OCI-LY7 (cell line): ENCODE data around the gene SPTBN2. TPM values are rescaled to one million over a fixed set of nuclear protein-coding genes. Genes with fewer than 3 reads are reported as not detected.

ENCODE experiments used
- BruUV-seq: library from RNA; stranded (reverse); fragments of 400-500 nt; replicated peaks from 2 replicates; lab custom pipeline; 2021; lab: Mats Ljungman, UMichigan
- CTCF ChIA-PET: fragments of 300-600 bp; sonication (Branson Sonifier 250); formaldehyde crosslinking; loops from one replicate; lab custom pipeline; 2022; ENCODE audit warnings: antibody characterized with exemption; ENCODE audit not compliant: unreplicated experiment; lab: Charles Lee
- POLR2A ChIA-PET: fragments of 300-600 bp; sonication (Branson Sonifier 250); formaldehyde crosslinking; loops from one replicate; lab custom pipeline; 2022; ENCODE audit warnings: antibody characterized with exemption; lab: Charles Lee
- DNase-seq: peaks from one replicate; pipeline ENCODE4 v3.0.0-alpha.2; 2015; ENCODE audit warnings: low spot score
- H2AFZ ChIP-seq: fragments of 200-600 bp; sonication (generic), shearing (Covaris generic); 2 replicates; pipeline ENCODE4 v1.6.1; 2014; ENCODE audit warnings: mild to moderate bottlenecking, antibody characterized with exemption, low read length, moderate library complexity
- H3K27ac ChIP-seq: fragments of 200-600 bp; sonication (generic); 2 replicates; pipeline ENCODE4 v1.5.1; 2014; ENCODE audit warnings: mixed run types, low read depth, mild to moderate bottlenecking, moderate library complexity, low read length, inconsistent platforms; ENCODE audit not compliant: poor library complexity, severe bottlenecking
- H3K36me3 ChIP-seq: fragments of 200-600 bp; sonication (generic); 2 replicates; pipeline ENCODE4 v1.6.1; 2014; ENCODE audit warnings: mild to moderate bottlenecking, antibody characterized with exemption, low read length, moderate library complexity, mixed read lengths; ENCODE audit not compliant: insufficient read depth
- H3K4me1 ChIP-seq: fragments of 200-600 bp; sonication (generic); 2 replicates; pipeline ENCODE4 v1.5.1; 2014; ENCODE audit warnings: mild to moderate bottlenecking, low read length; ENCODE audit not compliant: insufficient read depth, poor library complexity, severe bottlenecking
- H3K4me2 ChIP-seq: fragments of 200-600 bp; sonication (generic); 2 replicates; pipeline ENCODE4 v1.6.1; 2014; ENCODE audit warnings: mild to moderate bottlenecking, low read length
- H3K4me3 ChIP-seq: fragments of 200-600 bp; sonication (generic); 2 replicates; pipeline ENCODE4 v1.5.1; 2014; ENCODE audit warnings: mild to moderate bottlenecking, low read depth, low read length; ENCODE audit not compliant: poor library complexity, severe bottlenecking
- H3K79me2 ChIP-seq: fragments of 200-600 bp; sonication (generic); 2 replicates; pipeline ENCODE4 v1.6.1; 2016; ENCODE audit warnings: low read depth, mild to moderate bottlenecking, low read length, moderate library complexity, mixed read lengths; ENCODE audit not compliant: insufficient read depth
- H3K9me2 ChIP-seq: fragments of 200-600 bp; sonication (generic); 2 replicates; pipeline ENCODE4 v1.6.1; 2016; ENCODE audit warnings: mild to moderate bottlenecking, low read length, mixed read lengths; ENCODE audit not compliant: insufficient read depth
- H3K9me3 ChIP-seq: fragments of 200-600 bp; sonication (generic); 2 replicates; pipeline ENCODE4 v1.6.1; 2014; ENCODE audit warnings: mild to moderate bottlenecking, mixed run types, low read length, mixed read lengths
- H4K20me1 ChIP-seq: fragments of 200-600 bp; sonication (generic); 2 replicates; pipeline ENCODE4 v1.6.1; 2014; ENCODE audit warnings: mild to moderate bottlenecking, antibody characterized with exemption, low read length, moderate library complexity, mixed read lengths; ENCODE audit not compliant: insufficient read depth
- CTCF ChIP-seq: fragments of 200-600 bp; sonication (generic); conservative IDR thresholded peaks from 2 replicates; pipeline ENCODE4 v1.5.1; 2014; ENCODE audit warnings: mild to moderate bottlenecking, antibody characterized with exemption, low read length, moderate library complexity, mixed read lengths
- EZH2phosphoT487 ChIP-seq: fragments of 200-600 bp; sonication (generic); IDR thresholded peaks from 2 replicates; pipeline ENCODE4 v1.6.1; 2018; ENCODE audit warnings: low read depth, borderline replicate concordance, mild to moderate bottlenecking, mixed run types, antibody characterized with exemption, low read length, moderate library complexity, mixed read lengths
- intact Hi-C: fragments of 100-400 bp; cut with micrococcal nuclease; formaldehyde crosslinking; loops from one replicate; pipeline ENCODE4 v1.10.0; 2022; ENCODE audit not compliant: unreplicated experiment
- total RNA-seq, 2 experiments: library from RNA; depleted of rRNA in 1 of 2; stranded (reverse); fragments of >200 nt in 1 of 2; shearing (Covaris generic) in 1 of 2; gene quantifications; 2 replicates each; pipeline ENCODE4 v1.2.3, GENCODE V29; 2014 to 2022

SPTBN2 gene
- total RNA-seq, 2 experiments from 2014 or later = 16.2 to 25.2 TPM

- Histone ChIP-seq H3K27ac (no peak overlapping the region), H2AFZ (no peak overlapping the region), H3K36me3 (no peaks in the 10 kb centered on the region), H3K4me3 (no peak overlapping the region), H3K79me2 (no peaks in the 10 kb centered on the region), H3K4me2 (no peak overlapping the region), H3K9me2 (no peaks in the 10 kb centered on the region), H3K9me3 (no peaks in the 10 kb centered on the region), H3K4me1 (no peaks in the 10 kb centered on the region), H4K20me1 (no peaks in the 10 kb centered on the region)
- TF ChIP-seq CTCF = no peak
- TF ChIP-seq EZH2phosphoT487 = no peak
- intact Hi-C loops = no loop called here
- BruUV-seq = no TSS peak
- DNase-seq = no peak
- ChIA-PET CTCF (no interaction called here), POLR2A (interaction anchor here (0.6 kb wide), 1 partner anchor 121 kb away, joined by 4 read pairs; no protein-coding TSS in a partner anchor)
Measured at GRCh38 chr11:66708094-66708493, 20.9 kb downstream of the SPTBN2 start.

GRCh38 chr11:66707486-66707885 is 21.5 kb downstream of the SPTBN2 start:
- no peaks in the 10 kb centered on the region for H3K9me3 ChIP-seq
- H3K27ac ChIP-seq = no peak overlapping the region
- no peaks in the 10 kb centered on the region for H3K36me3 ChIP-seq
- ChIA-PET POLR2A (interaction anchor here (0.6 kb wide), 1 partner anchor 122 kb away, joined by 4 read pairs; no protein-coding TSS in a partner anchor), CTCF (no interaction called here)
- H3K4me3 ChIP-seq = no peak overlapping the region
- H3K9me2 ChIP-seq = no peaks in the 10 kb centered on the region
- H4K20me1 ChIP-seq = no peaks in the 10 kb centered on the region
- no peaks in the 10 kb centered on the region for H3K4me1 ChIP-seq
- H2AFZ ChIP-seq = no peak overlapping the region
- H3K79me2 ChIP-seq = no peaks in the 10 kb centered on the region
- H3K4me2 ChIP-seq = no peak overlapping the region
- no peak for TF ChIP-seq CTCF
- no peak for TF ChIP-seq EZH2phosphoT487
- intact Hi-C loops = no loop called here
- BruUV-seq = no TSS peak
- DNase-seq = no peak

GRCh38 chr11:66706989-66707388 is 22.0 kb downstream of the SPTBN2 start:
- no peaks in the 10 kb centered on the region for H3K4me1 ChIP-seq
- H3K36me3 ChIP-seq = no peaks in the 10 kb centered on the region
- H3K79me2 ChIP-seq = no peaks in the 10 kb centered on the region
- no peaks in the 10 kb centered on the region for H4K20me1 ChIP-seq
- intact Hi-C loops = no loop called here
- no peaks in the 10 kb centered on the region for H3K9me2 ChIP-seq
- CTCF ChIA-PET = no interaction called here
- no peak overlapping the region for H2AFZ ChIP-seq
- DNase-seq = no peak
- POLR2A ChIA-PET = no interaction called here
- H3K9me3 ChIP-seq = no peaks in the 10 kb centered on the region
- H3K27ac ChIP-seq = no peak overlapping the region
- BruUV-seq = no TSS peak
- no peak overlapping the region for H3K4me3 ChIP-seq
- no peak overlapping the region for H3K4me2 ChIP-seq
- TF ChIP-seq EZH2phosphoT487 (no peak), CTCF (no peak)
